OCI-LY1 (cell line): Measurements from ENCODE around the gene ADARB2.

Experiments used
- H2AFZ ChIP-seq: fragments of 200-600 bp; sonication (generic), shearing (Covaris generic); 2 replicates; pipeline ENCODE4 v1.6.0; 2014; ENCODE audit warnings: antibody characterized with exemption, mild to moderate bottlenecking, low read length
- H3F3A ChIP-seq: fragments of 200-600 bp; sonication (generic), shearing (Covaris generic); 2 replicates; pipeline ENCODE4 v1.6.0; 2014; ENCODE audit warnings: mild to moderate bottlenecking, antibody characterized with exemption, low read length, moderate library complexity; ENCODE audit not compliant: insufficient read depth
- H3K27ac ChIP-seq: fragments of 200-600 bp; sonication (generic); 2 replicates; pipeline ENCODE4 v1.5.1; 2014; ENCODE audit warnings: low read length, mixed run types, mild to moderate bottlenecking, low read depth; ENCODE audit not compliant: poor library complexity, severe bottlenecking
- H3K27me3 ChIP-seq: fragments of 200-600 bp; sonication (generic); 2 replicates; pipeline ENCODE4 v1.6.0; 2014; ENCODE audit warnings: antibody characterized with exemption, mild to moderate bottlenecking, low read length, moderate library complexity; ENCODE audit not compliant: insufficient read depth
- H3K36me3 ChIP-seq: fragments of 200-600 bp; sonication (generic); 2 replicates; pipeline ENCODE4 v1.6.1; 2014; ENCODE audit warnings: mild to moderate bottlenecking, antibody characterized with exemption, low read length, moderate library complexity, mixed read lengths; ENCODE audit not compliant: insufficient read depth
- H3K4me1 ChIP-seq: fragments of 200-600 bp; sonication (generic); 2 replicates; pipeline ENCODE4 v1.5.1; 2014; ENCODE audit warnings: mild to moderate bottlenecking, low read length, moderate library complexity; ENCODE audit not compliant: insufficient read depth, severe bottlenecking
- H3K4me2 ChIP-seq: fragments of 200-600 bp; sonication (generic), shearing (Covaris generic); 2 replicates; pipeline ENCODE4 v1.6.1; 2014; ENCODE audit warnings: low read length
- H3K4me3 ChIP-seq: fragments of 200-600 bp; sonication (generic); 2 replicates; pipeline ENCODE4 v1.5.1; 2014; ENCODE audit warnings: low read length, low read depth, mild to moderate bottlenecking, mixed read lengths; ENCODE audit not compliant: poor library complexity, severe bottlenecking
- H3K79me2 ChIP-seq: fragments of 200-600 bp; shearing (Covaris generic); 2 replicates; pipeline ENCODE4 v1.6.1; 2016; ENCODE audit warnings: mixed run types, low read length, mixed read lengths; ENCODE audit not compliant: insufficient read depth
- H3K9ac ChIP-seq: fragments of 200-600 bp; sonication (generic), shearing (Covaris generic); 2 replicates; pipeline ENCODE4 v1.6.1; 2014; ENCODE audit warnings: mild to moderate bottlenecking, low read length, mixed read lengths
- H3K9me2 ChIP-seq: fragments of 200-600 bp; sonication (generic), shearing (Covaris generic); 2 replicates; pipeline ENCODE4 v1.6.1; 2014; ENCODE audit warnings: low read depth, mild to moderate bottlenecking, low read length, mixed read lengths
- H3K9me3 ChIP-seq: fragments of 200-600 bp; shearing (Covaris generic); 2 replicates; pipeline ENCODE4 v1.6.1; 2014; ENCODE audit warnings: low read length, mixed read lengths
- H4K20me1 ChIP-seq: fragments of 200-600 bp; sonication (generic), shearing (Covaris generic); 2 replicates; pipeline ENCODE4 v1.6.0; 2016; ENCODE audit warnings: mild to moderate bottlenecking, low read length; ENCODE audit not compliant: insufficient read depth
- EZH2 ChIP-seq: fragments of 200-600 bp; sonication (generic), shearing (Covaris generic); IDR thresholded peaks from 2 replicates; pipeline ENCODE4 v1.8.0; 2017; ENCODE audit warnings: borderline replicate concordance, mixed run types, mild to moderate bottlenecking, antibody characterized with exemption, low read length, moderate library complexity, mixed read lengths
- TF ChIP-seq, protein P1 (sequence below): fragments of 200-600 bp; sonication (generic), shearing (Covaris generic); IDR thresholded peaks from 2 replicates; pipeline ENCODE4 v1.5.1; 2017; ENCODE audit warnings: mild to moderate bottlenecking, antibody characterized with exemption, low read length, moderate library complexity, mixed read lengths

The ADARB2 gene

DNA sequence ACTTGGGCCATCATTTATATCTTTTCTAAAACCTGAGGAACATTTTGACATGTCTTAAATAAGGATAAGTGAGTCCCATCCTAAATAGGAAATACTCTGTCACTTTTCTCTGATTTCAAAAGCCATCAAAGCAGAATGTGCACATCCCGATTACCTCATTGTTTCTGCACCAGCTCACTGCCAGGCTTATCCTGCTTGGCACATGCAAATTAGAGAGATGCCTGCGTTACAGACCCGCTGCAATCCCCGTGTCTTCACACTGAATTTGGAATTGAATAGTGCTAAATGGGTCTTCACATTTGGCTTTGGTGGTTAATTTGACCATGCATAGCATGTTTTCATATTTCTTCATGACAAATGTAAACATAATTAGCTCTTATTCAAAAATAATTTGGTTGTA lies 401.7 kb downstream of the ADARB2 start:
- Histone ChIP-seq H3F3A (no peaks in the 10 kb centered on the region), H3K4me3 (no peak overlapping the region), H3K36me3 (no peaks in the 10 kb centered on the region), H3K4me2 (no peak overlapping the region), H3K27me3 (no peaks in the 10 kb centered on the region), H3K79me2 (no peaks in the 10 kb centered on the region), H3K9me2 (no peaks in the 10 kb centered on the region), H3K4me1 (no peaks in the 10 kb centered on the region), H2AFZ (no peak overlapping the region), H3K9ac (no peak overlapping the region), H3K9me3 (no peaks in the 10 kb centered on the region), H4K20me1 (no peaks in the 10 kb centered on the region), H3K27ac (no peak overlapping the region)
- TF ChIP-seq, protein P1, sequence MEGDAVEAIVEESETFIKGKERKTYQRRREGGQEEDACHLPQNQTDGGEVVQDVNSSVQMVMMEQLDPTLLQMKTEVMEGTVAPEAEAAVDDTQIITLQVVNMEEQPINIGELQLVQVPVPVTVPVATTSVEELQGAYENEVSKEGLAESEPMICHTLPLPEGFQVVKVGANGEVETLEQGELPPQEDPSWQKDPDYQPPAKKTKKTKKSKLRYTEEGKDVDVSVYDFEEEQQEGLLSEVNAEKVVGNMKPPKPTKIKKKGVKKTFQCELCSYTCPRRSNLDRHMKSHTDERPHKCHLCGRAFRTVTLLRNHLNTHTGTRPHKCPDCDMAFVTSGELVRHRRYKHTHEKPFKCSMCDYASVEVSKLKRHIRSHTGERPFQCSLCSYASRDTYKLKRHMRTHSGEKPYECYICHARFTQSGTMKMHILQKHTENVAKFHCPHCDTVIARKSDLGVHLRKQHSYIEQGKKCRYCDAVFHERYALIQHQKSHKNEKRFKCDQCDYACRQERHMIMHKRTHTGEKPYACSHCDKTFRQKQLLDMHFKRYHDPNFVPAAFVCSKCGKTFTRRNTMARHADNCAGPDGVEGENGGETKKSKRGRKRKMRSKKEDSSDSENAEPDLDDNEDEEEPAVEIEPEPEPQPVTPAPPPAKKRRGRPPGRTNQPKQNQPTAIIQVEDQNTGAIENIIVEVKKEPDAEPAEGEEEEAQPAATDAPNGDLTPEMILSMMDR, result no peak
- no peak for TF ChIP-seq EZH2

DNA sequence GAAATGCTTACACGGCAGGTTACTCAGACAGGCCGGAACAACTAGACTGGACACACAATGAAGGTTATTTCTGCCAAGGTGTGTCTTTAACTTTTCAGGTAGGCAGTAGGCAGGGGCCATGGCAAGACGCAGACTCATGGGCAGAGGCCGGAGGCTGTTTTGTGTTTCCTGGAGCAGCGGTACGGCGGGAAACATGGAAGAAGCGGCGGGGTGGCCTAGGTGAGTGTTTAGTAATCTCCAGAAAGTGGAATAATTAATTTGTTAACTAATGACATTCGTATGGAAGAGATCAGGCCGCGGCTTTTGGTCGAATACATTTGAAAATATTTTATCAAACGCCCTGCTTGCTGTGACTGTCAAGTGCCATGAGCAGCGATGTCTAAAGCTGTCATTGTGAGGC lies 403.3 kb downstream of the ADARB2 start:
- Histone ChIP-seq H3K9me3 (no peaks in the 10 kb centered on the region), H3K4me2 (no peak overlapping the region), H3K9me2 (no peaks in the 10 kb centered on the region), H3K79me2 (no peaks in the 10 kb centered on the region), H3K36me3 (no peaks in the 10 kb centered on the region), H3K9ac (no peak overlapping the region), H4K20me1 (no peaks in the 10 kb centered on the region), H3K27ac (no peak overlapping the region), H3K4me1 (no peaks in the 10 kb centered on the region), H3F3A (no peaks in the 10 kb centered on the region), H3K27me3 (no peaks in the 10 kb centered on the region), H2AFZ (no peak overlapping the region), H3K4me3 (no peak overlapping the region)
- TF ChIP-seq, protein P1, result no peak
- no peak for TF ChIP-seq EZH2

DNA sequence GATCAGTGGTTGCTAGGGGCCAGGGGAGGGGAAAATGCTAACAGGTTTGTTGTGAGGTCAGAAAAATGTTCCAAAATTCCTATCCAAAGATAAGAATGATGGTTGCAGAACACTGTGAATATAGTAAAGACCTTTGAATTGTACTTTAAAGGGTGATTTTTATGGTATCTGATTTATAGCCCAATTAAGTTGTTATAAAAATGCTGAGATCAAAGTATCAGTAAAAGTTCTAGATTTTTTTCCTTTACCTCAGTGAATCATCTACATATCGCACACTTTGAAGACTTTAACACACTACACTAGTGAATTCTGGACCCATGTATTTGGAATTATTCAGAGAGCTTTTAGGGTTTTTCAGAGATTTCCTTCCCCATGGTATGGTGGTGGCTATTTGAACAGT lies 405.8 kb downstream of the ADARB2 start:
- no peaks in the 10 kb centered on the region for H4K20me1 ChIP-seq
- no peaks in the 10 kb centered on the region for H3K36me3 ChIP-seq

More for the DNA sequence above, 405.8 kb downstream of the ADARB2 start:
- H3K79me2 ChIP-seq, result no peaks in the 10 kb centered on the region
- no peaks in the 10 kb centered on the region for H3K9me2 ChIP-seq
- no peaks in the 10 kb centered on the region for H3K4me1 ChIP-seq
- TF ChIP-seq EZH2, result no peak
- TF ChIP-seq, protein P1, result no peak
- H3K4me2 ChIP-seq, result no peak overlapping the region
- H3K9me3 ChIP-seq, result peaks cover 4% of the 10 kb centered on the region; the same call in 1 of the 2 replicates
- no peaks in the 10 kb centered on the region for H3F3A ChIP-seq
- H3K4me3 ChIP-seq, result no peak overlapping the region
- H3K9ac ChIP-seq, result no peak overlapping the region
- no peaks in the 10 kb centered on the region for H3K27me3 ChIP-seq
- no peak overlapping the region for H2AFZ ChIP-seq
- H3K27ac ChIP-seq, result no peak overlapping the region
